Measurements from ENCODE around the gene LCORL.
"Not testable (repeated sequence)": the region's sequence is repeated elsewhere in the genome, so short reads cannot be mapped to it uniquely, and the experiment has no call there.

LCORL gene

DNA sequence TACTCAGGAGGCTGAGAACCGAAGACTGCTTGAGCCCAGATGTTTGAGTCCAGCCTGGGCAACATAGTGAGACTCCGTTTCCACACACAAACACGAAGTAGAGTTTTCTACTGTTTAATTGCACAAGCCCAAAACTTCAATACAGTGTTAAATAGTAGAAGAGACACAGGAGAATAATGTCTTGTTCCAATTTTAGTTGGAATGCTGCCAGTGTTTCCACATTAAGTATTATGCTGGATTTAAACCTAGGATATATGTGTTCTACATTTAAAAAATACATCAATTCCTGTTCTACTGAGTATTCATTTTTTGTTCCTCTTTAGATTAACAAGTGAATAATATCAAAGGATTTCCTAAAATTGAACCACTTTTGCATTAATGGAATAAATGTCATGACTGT lies 91.3 kb downstream of the LCORL start:
- no peak for DNase-seq (ENCODE audit: low read depth)

DNA sequence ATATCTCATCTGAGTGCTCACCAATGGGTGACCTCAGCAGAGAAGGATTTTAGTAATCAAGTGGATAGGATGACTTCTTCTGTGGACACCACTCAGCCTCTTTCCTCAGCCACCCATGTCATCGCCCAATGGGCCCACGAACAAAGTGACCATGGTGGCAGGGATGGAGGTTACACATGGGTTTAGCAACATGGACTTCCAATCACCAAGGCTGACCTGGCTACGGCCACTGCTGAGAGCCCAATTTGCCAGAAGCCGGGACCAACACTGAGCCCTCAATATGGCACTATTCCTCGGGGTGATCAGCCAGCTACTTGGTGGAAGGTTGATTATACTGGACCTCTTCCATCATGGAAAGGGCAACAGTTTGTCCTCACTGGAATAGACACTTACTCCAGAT lies 97.4 kb downstream of the LCORL start:
- DNase-seq (ENCODE audit: low read depth): no peak

DNA sequence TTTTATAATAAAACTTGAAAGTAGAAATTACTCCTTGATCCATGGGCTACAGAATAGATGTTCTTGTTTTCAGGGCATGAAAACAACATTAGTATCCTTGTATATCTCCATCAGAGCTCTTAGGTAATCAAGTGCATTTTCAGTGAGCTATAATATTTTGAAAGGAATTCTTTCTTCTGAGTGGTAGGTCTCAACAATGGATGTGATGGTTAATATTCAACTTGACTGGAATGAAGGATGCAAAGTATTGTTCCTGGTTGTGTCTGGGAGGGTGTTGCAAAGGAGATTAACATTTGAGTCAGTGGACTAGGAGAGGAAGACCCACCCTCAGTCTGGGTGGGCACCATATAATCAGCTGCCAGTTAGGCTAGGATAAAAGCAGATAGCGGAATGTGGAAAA lies 100.1 kb downstream of the LCORL start:
- DNase-seq (ENCODE audit: low read depth): no peak

DNA sequence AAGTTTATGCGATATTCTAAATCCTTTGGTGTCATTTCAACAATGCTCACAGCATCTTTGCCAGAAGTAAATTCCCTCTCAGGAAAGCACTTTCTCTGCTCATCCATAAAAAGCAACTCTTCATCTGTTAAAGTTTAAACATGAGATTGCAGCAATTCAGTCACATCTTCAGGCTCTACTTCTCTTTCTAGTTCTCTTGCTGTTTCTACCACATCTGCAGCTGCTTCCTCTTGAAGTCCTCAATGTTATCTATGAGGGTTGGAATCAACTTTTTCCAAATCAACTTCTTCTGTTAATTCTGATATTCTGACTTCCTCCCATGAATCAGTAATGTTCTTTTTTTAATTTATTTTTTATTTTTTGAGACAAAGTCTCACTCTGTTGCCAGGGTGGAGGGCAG lies 100.9 kb downstream of the LCORL start:
- no peak for DNase-seq (ENCODE audit: low read depth)

DNA sequence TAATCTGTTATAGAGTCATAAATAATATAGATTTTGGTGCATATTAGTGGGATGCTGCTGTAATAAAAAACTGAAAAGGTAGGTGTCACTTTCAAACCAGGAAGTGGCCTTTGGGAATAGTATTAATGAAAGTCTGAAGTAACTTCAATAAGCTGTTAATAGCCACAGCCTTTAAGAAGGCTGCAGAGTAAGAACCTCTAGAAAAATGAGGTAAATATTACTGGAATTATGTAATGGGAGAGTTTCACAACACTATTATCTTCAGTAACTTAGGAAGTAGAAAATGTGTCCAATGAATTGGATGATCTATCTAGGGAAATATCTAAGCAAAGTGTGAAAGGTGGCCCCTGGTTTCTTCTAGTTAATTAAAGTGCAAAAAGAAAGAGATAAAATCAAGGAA lies 106.1 kb downstream of the LCORL start:
- DNase-seq (ENCODE audit: low read depth): no peak

DNA sequence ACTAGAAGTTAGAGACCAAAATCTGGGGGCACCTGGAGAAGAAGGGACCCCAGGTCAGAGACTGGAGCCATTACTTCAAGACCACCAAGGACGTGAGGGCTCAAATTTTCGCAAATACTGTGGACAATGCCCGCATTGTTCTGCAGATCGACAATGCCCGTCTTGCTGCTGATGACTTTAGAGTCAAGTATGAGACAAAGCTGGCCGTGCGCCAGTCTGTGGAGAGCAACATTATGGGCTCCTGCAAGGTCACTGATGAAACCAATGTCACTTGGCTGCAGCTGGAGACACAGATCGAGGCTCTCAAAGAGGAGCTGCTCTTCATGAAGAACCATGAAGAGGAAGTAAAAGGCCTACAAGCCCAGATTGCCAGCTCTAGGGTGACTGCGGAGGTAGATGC lies 109.5 kb downstream of the LCORL start:
- no peak for DNase-seq (ENCODE audit: low read depth)

DNA sequence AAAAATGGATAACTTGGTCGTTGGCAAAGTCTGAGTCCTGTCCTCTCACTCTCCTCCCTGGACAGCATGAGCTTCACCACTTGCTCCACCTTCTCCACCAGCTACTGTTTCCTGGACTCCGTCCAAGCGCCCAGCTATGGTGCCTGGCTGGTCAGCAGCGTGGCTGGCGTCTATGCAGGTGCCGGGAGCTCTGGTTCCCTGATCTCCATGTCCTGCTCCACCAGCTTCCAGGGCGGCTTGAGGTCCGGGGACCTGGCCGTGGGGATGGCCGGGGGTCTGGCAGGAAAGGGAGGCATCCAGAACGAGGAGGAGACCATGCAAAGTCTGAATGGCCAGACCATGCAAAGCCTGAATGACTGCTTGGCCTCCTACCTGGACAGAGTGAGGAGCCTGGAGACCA lies 109.9 kb downstream of the LCORL start:
- no peak for DNase-seq (ENCODE audit: low read depth)

DNA sequence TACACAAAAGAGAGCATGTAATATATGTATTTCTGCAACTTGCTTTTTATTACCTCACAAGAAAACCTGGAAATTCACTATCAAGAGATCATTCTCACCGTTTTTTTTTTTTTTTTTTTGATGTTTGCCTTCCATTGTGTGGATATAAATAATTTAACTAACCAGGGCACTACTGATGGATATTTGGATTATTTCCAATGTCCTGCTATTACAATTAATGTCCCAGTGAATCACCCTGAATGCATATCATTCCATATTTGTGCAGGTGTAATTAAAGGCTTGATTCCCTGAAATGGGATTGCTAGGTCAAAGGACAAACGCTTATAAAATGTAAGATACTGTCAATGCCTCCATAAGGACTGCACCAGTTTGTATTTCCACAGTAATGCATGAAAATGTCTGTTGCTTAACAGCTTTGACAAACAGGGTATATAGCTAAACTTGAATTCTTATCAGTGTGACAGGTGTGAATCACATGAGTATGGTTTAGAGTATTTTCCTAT lies 123.0 kb downstream of the LCORL start:
- no peak for DNase-seq (ENCODE audit: low read depth)

DNA sequence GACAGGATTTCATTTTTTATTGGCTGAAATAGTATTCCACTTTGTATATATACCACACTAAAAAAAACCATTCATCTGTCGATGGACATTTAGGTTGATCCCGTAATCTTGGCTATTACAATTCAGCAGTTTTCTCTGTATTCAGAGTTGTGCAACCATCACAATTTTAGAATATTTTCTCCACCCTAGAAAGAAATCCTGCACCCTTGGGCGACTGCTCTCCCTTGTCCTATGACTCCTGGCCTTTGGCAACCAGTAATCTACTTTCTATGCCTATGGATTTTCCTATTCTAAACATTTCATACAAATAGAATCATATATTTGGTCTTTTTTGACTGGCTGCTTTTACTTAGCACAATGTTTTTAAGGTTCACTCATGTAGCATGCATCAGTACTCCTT lies 126.1 kb downstream of the LCORL start:
- DNase-seq (ENCODE audit: low read depth): no peak

DNA sequence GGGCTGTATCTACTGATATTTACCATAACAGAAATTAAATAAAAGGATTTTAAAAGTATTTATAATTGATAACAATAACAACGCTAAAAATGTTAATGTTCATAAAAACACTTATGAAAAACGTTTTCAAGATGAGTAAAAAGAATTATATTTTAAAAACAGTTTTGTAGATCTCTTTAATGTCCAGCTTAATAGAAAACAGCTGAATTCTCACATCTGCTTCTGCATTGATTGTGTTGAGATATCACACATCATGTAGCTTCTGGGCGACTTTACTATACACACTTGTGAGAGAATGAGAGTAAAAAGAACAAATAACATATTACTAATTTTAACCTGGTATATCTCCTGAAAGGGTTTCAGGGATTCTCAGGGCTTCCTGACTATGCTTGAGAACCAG lies 127.1 kb downstream of the LCORL start:
- no peak for DNase-seq (ENCODE audit: low read depth)

DNA sequence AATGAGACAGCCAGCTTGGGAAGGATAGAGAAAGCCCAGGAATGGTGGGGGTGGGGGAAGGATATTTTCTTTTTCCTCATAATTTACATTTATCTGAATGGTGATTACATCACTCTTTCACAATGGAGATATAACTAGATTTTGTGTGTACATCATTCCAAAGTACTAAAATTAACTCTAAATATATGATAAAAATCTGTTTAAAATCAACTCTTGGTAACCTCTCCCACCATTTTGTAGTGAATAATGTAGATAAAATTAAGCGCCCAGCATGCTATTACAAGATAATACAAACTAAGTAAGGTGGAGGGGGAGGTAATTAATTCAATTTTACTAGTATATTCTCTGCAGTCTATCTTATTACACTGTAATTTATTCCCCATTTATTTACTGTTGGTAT lies 131.9 kb downstream of the LCORL start:
- no peak for DNase-seq (ENCODE audit: low read depth)

DNA sequence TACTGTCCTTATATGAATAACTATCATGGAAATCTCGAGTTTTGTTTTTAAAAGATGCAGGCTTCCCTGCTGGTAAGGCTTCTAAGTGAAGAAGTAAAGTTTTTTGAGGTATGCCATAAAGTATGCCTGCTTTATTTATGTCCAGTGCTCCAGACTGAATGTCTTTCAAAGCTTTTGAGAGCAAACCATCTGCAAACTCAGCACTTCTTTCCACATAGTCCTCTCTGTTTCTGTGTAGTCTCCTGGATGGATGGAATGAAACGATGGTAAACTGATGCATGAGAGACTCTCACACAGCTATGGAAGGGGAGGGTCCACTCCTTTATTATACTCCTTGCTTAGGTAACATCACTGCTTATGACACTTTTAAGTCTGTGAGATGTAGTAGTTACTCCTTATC lies 137.0 kb downstream of the LCORL start:
- no peak for DNase-seq (ENCODE audit: low read depth)

DNA sequence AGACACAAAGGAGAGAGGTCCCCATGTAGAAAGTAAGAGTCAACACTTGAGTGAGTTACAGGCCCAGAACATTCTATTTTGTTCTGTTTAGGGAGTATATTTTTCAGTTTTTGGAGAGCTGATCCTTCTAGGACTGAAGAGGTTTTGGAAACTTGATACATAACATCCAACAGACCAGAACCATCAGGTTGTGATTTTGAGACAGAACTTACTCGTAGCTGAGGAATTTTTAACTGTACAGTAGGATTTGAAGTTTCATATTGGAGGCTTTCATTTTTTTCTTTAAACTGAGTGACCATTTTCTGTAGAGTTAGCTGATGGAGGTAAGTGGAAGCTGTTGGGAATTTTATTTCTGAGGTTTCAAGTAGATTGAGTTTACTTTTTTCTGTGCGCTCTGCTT lies 137.5 kb downstream of the LCORL start:
- DNase-seq (ENCODE audit: low read depth): no peak

DNA sequence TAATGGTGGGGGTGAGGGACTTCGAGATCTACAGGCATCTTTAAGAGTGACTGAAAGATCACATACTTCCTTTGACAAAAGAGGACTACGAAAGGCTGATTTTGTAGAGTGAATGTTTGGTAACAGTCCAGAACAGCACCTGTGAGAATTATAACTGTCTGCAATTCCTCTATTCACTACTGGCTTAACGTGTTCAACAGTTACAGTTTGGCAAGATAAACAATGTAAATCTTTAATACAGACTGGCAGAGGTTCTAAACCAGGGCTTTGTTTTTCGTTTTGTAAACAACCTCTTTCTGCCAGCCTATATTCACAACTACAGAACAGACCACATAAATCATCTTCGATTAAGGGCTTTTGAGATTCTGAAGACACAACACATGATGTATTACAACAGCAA lies 143.9 kb downstream of the LCORL start:
- DNase-seq (ENCODE audit: low read depth): no peak

DNA sequence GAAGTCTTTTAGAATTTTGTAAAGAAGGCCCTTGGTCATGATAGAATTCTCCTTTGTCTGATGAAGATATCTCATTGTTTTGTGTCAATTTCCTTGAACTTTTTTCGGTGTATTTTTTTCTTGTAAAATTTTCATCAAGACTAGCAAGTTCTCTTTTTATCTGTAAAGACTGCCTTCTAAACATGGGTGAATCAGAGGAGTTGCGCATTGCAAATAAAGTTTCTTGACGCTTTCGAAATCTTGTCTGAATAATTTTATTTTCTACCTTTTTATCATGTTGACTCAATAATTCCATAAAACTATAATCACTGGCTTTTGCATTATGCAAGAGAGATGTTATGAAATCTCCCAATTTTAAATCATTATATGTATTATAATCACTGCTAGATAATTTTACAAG lies 144.6 kb downstream of the LCORL start:
- DNase-seq (ENCODE audit: low read depth): no peak

DNA sequence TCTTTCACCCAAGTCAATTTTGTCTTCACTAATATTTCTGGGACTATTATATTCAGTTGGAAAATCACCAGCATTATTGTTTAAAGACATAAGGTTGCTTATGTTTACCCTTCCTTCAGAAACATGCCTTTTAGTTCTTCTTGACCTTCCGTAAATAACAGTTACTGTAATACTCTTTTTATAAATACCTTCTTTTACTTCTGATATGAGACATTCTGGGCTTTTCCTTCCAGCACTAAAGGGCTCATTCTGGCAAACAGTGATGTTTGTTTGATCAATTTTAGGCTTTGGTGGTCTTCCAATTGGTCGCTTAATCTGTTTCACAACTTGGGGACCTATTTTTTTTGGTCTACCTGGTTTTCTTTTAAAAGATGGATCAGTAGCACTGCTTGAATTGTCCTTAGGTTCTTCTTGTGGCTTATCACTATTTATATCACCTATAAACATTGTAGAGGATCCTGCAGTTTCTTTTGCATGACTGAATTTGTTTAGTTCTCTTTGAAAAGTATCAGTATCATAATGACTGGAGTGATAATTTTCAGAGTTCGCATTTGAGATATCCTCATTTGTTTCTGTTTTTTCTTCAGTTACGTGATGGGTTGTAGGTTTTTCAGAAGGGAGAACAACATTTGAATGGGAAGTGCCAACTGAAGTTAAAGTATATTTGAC lies 146.0 kb downstream of the LCORL start:
- no peak for DNase-seq (ENCODE audit: low read depth)

DNA sequence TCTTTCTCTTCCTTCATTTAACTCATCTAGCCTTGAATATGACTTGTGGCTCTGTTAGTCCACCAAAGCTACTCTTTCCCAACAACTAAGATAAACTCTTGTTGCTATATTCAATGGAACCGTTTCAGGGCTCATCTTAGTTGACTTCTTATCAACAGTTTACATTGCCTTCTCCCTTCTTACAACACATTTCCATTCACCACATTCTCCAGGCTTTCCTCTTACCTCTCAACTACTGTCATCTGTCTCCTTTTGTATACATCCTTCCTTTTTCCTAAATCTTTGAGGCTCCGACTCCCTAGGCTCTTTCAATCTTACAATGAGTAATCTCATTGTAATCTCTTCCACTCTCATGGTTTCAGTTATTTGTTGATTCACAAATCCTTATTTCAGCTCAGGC lies 152.2 kb downstream of the LCORL start:
- DNase-seq (ENCODE audit: low read depth): no peak

DNA sequence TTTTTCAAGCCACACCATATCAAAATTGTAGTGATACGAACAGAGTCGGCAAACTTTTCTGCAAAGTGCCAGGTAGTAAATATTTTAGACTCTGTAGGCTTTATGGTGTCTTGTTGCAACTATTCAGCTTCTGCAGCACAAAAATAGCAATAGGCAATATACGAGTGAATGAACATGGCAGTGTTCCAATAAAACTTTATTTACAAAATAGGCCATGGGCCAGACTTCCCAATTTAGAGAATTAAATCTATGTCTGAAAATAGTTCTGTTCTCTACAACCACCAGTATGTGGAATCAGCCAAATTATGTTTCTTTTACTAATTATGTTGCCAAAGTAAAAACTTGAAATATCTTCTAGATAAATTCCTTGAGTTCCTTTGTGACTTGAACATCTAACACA lies 154.3 kb downstream of the LCORL start:
- no peak for DNase-seq (ENCODE audit: low read depth)

DNA sequence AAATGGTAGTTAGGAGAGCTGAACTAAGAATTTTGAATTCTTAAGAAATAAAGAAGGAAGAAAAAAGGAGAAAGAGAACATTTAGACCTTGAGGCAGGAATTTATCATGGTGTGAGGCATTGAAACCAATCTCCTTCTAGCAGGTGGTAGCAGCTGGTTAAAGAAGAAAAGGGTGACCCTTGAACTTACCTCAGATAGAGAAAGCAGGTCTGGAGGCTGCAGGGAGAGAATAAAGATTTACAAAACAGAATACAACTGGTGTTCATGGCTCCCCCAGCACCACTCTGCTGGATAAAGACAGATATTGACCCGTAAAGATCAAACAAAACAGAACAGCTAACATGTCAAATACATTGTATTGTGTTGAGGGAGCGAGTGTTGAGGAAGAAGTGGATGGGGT lies 154.7 kb downstream of the LCORL start:
- no peak for DNase-seq (ENCODE audit: low read depth)

DNA sequence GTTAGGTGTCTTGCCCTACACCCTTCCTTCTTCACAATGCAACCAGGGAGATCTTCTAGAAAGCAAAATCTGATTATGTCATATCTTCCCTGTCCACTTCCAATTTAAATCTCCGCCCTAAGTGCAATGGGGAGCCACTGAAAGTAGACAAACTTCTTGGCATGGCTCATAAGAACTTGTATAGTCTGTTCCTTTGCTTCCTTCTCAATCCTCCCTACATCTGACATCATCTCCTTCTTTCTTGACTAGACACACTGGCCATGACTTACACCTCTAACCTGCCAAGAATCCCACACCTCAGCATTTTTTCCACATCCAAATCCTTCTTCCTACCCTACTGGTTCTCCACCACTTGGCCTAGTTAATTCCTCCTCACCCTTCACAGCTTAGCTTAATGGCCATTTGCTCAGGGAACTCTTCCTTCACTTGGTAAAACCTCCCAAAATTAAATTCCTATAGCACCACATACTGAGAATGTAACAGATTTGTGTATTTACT lies 155.6 kb downstream of the LCORL start:
- no peak for DNase-seq (ENCODE audit: low read depth)

DNA sequence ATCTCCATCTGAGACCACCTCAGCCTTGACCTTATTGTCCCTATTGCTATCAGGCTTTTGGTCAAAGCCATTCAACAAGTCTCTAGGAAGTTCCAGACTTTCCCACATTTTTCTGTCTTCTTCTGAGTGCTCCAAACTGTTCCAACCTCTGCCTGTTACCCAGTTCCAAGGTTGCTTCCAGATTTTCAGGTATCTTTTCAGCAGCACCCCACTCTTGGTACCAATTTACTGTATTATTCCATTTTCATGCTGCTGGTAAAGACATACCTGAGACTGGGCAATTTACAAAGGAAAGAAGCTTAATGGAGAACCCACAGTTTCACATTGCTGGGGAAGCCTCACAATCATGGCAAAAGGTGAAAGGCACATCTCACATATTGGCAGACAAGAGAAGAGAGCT lies 159.6 kb downstream of the LCORL start:
- not testable (repeated sequence) for DNase-seq (ENCODE audit: low read depth)

DNA sequence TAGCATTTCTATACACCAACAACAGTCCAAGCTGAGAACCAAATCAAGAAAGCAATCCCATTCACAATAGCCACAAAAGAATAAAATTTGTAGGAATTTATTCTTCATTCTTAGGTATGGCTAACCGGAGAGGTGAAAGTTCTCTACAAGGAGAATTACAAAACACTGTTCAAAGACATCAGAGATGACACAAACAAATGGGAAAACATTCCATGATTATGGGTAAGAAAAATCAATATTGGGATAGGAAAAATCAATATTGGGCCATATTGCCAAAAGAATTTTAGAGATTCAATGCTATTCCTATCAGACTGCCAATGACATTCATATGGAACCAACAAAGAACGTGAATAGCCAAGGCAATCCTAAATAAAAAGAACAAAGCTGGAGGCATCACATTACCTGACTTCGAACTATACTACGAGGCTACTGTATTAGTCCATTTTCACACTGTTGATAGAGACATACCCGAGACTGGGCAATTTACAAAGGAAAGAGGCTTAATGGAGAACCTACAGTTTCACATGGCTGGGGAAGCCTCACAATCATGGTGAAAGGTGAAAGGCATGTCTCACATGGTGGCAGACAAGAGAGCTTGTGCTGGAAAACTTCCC lies 161.7 kb downstream of the LCORL start:
- DNase-seq (ENCODE audit: low read depth): no peak

DNA sequence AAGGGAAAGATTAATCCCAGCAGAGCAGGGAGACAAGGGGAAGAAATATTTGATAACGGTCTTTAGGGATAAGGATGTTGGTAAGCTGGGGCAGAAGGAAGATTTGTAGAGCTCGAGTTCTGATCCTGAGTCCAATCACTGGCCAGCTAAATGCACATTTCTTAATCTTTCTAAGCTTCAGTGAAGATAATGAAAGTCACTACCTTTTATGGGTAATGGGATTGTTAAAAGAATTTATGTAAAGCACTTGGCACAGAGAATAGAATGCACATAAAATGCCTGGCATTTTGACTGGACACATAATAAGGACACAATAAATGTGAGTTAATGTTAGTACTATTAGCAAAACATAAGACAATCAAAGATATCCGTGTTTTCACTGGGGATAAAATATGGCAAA lies 167.5 kb downstream of the LCORL start:
- DNase-seq (ENCODE audit: low read depth): no peak

DNA sequence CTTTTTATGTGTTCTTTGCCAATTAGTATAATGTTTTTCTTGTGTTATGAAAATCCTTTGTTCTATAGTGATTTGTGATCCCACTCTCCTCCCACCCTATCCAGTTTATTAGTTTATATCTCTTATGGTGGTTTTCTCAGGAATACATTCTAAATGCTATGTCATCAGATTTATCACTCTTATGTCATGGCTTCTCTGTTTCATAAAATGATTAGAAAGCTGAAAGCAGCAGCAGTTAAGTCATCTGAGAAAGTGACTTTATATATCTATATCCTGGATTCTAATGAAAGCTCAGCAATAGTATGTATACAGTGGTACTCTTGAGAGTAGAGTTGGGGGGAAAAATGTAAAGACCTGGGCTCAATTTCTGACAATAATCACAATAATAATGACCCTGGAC lies 169.6 kb downstream of the LCORL start:
- DNase-seq (ENCODE audit: low read depth): no peak

Data from non-pigmented ciliary epithelial cell (primary cell).